Stimulated activated effector memory CD8-positive, alpha-beta T cell treated with anti-CD3 and anti-CD28 coated beads, Interleukin-12 subunit alpha, Interleukin-12 subunit beta, amount 100 ng/mL, for 72 hours (primary cell): ENCODE measurements around the gene WDR46.
A peak's percentile ranks its signal among the peaks of the same experiment; 100 is the strongest.
"Not testable (repeated sequence)": the region's sequence is repeated elsewhere in the genome, so short reads cannot be mapped to it uniquely, and the experiment has no call there.

Source experiments
- ATAC-seq: fragments of 150-1000 bp; cut with Tn5 transposase; 2 replicates; pipeline ENCODE4 v1.10.0; 2021
- DNase-seq, 2 donors: peaks; one replicate each; pipeline ENCODE4 v3.0.0; 2021 to 2022; ENCODE audit warnings: low spot score in 2 of 2
- H3K27ac Mint-ChIP-seq: one replicate; pipeline ENCODE4 v1.8.0; 2022; ENCODE audit warnings: mild to moderate bottlenecking, mixed read lengths
- H3K36me3 Mint-ChIP-seq: one replicate; pipeline ENCODE4 v1.8.0; 2022; ENCODE audit warnings: mild to moderate bottlenecking, mixed read lengths
- H3K4me1 Mint-ChIP-seq: one replicate; pipeline ENCODE4 v1.8.0; 2022; ENCODE audit warnings: mixed read lengths
- H3K4me3 Mint-ChIP-seq: one replicate; pipeline ENCODE4 v1.8.0; 2022; ENCODE audit warnings: mild to moderate bottlenecking, mixed read lengths
- H3K9me3 Mint-ChIP-seq: one replicate; pipeline ENCODE4 v1.8.0; 2022; ENCODE audit warnings: mixed read lengths

WDR46 gene

DNA sequence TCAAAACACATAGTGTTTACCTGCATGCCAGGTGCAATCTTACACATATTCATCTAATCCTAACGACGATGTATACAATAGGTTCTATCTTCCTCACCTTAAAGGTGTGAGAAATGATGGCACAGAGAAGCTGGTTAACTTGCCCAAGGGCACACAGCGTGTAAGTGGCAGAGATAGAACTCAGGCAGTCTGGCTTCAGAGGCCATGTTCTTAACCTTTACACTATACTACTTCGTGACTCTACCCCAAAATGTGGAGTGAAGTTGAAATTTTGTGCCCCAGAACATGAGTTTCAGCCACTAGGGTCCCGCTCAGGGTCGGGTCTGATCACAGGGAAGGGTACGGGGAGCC, 17.9 kb downstream of the WDR46 start:
- H3K27ac Mint-ChIP-seq = peak overlapping the region; percentile 99
- H3K36me3 Mint-ChIP-seq = peaks cover 83% of the 10 kb centered on the region
- H3K4me3 Mint-ChIP-seq = peak overlapping the region; percentile 89
- peaks cover 54% of the 10 kb centered on the region for H3K4me1 Mint-ChIP-seq
- DNase-seq (no peak), ATAC-seq (peak; percentile 7)
- no peaks in the 10 kb centered on the region for H3K9me3 Mint-ChIP-seq

DNA sequence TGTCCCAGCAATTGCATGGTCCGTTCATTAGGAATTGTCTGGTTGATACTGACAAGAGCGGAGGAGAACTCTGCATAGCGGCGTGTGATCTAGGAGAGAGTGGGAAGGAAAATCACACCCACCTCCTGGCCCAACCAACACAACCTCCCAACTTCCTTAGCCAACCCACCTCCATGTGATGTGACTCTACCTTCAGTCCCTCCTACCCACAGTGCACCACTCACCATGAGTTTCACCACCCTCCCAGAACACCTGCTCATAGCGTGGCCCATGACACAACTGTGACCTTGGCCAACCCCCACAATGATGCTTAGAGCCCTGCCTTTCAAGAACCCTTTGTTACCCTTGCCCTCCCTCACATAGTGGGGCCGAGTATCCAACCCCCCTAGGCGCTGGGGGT, 25.0 kb downstream of the WDR46 start:
- H3K36me3 Mint-ChIP-seq = peaks cover 100% of the 10 kb centered on the region

DNA sequence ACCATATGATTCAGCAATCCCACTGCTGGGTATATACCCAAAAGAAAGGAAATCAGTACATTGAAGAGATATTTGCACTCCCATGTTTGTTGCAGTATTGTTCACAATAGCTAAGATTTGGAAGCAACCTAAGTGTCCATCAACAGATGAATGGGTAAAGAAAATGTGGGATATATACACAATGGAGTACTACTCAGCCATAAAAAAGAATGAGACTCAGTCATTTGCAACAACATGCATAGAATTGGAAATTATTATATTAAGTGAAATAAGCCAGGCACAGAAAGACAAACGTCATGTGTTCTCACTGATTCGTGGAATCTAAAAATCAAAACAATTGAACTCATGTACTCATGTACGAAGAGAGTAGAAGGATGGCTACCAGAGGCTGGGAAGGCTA, 26.5 kb downstream of the WDR46 start:
- H3K36me3 Mint-ChIP-seq = peaks cover 100% of the 10 kb centered on the region
- not testable (repeated sequence) for H3K4me1 Mint-ChIP-seq, H3K27ac Mint-ChIP-seq

More for the DNA sequence above, 25.0 kb downstream of the WDR46 start:
- Mint-ChIP-seq H3K4me1 (no peaks in the 10 kb centered on the region), H3K4me3 (no peak overlapping the region), H3K27ac (peak overlapping the region; percentile 67), H3K9me3 (no peaks in the 10 kb centered on the region)
- DNase-seq (no peak), ATAC-seq (peak; percentile 31)

DNA sequence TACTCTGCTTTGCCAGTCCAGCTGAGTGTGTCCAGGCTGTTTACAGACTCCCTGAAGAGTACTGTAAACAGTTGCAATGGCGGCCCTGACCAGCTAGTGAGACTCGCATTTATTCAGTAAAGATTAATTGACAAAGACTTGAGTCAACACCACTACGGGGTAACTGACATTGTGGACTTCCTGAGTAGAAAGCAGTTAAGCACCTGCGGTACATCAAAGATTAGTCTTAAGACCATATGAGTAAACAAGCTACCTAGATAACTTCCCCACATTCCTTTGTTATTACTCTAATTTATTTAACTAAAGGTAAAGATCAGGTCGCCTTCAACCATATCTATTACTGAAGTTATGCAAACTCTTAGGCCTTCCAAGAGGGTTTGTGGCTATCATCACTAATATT, 30.0 kb downstream of the WDR46 start:
- Mint-ChIP-seq H3K4me3 (no peak overlapping the region), H3K36me3 (peaks cover 98% of the 10 kb centered on the region), H3K9me3 (no peaks in the 10 kb centered on the region), H3K4me1 (no peaks in the 10 kb centered on the region), H3K27ac (no peak overlapping the region)
- no peak for ATAC-seq
- DNase-seq = no peak

More for the DNA sequence above, 26.5 kb downstream of the WDR46 start:
- DNase-seq, H3K9me3 Mint-ChIP-seq, H3K4me3 Mint-ChIP-seq, ATAC-seq: not testable (repeated sequence)

DNA sequence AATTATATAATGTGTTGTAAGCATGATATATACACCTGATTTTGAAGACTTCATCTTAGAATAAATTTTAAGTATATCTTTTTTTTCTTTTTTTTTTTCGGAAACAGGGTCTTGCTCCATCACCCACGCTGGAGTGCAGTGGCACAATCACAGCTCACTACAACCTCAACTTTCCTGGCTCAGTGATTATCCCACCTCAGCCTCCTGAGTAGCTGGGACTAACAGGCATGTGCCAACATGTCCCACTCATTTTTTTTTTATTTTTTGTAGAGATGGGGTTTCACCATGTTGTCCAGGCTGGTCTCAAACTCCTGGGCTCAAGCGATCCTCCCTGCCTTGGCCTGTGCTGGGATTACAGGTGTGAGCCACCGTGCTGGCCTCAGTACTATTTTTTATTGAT, 34.4 kb downstream of the WDR46 start:
- ATAC-seq (no peak), DNase-seq (no peak)
- peaks cover 31% of the 10 kb centered on the region for H3K4me1 Mint-ChIP-seq
- H3K9me3 Mint-ChIP-seq = no peaks in the 10 kb centered on the region
- no peak overlapping the region for H3K4me3 Mint-ChIP-seq
- H3K27ac Mint-ChIP-seq = no peak overlapping the region
- peaks cover 93% of the 10 kb centered on the region for H3K36me3 Mint-ChIP-seq

DNA sequence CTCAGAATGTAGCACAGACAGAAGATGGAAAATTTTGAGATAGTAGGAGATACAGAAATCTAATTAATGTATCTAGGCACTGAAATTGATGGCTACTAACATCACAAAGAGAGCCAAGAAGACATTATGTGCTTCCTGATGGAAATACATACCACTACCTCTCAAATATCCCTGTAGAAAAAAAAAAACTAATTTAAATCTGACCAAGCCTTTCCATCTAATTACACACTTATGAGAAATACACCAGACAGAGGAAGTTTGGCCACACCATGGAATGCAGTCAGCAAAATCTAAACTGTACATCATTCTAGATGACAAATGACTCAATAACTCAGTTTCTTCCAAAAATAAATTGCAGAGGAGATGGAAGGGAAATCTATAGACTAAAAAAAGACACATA, 36.3 kb downstream of the WDR46 start:
- Mint-ChIP-seq H3K36me3 (peaks cover 86% of the 10 kb centered on the region), H3K27ac (peak overlapping the region; percentile 96), H3K4me3 (no peak overlapping the region), H3K4me1 (peaks cover 47% of the 10 kb centered on the region), H3K9me3 (no peaks in the 10 kb centered on the region)
- DNase-seq (no peak), ATAC-seq (no peak)

DNA sequence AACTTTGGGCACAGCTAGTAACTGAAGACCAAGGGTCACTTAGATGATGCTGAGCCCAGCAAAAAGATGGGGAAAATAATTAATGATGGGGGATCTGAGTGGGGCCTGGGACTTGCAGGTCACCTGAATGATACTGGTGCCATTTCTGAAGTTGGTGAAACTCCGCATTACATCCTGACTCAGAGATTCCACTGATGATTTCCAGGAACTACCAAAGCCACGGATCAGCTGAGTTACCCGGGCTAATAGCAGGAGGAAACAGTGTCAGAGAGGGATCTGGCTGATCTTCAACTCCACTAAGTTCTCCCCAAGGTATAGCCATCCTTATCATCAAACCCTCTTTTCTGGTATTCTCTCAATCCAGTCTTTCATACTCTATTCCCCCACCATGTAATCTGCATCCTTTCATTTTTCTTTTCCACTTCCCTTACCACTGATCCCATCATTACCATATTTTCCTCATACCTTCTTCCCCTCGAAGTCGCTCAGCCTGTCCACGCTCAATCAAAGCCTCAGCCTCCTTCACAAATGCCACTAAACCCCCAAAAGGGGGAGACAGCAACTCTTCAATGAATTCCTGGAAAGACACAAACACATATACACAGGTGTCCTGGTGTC, 37.5 kb downstream of the WDR46 start:
- peak overlapping the region; percentile 96 for H3K27ac Mint-ChIP-seq
- peaks cover 48% of the 10 kb centered on the region for H3K4me1 Mint-ChIP-seq
- ATAC-seq (no peak), DNase-seq (no peak)
- no peaks in the 10 kb centered on the region for H3K9me3 Mint-ChIP-seq
- H3K36me3 Mint-ChIP-seq = peaks cover 75% of the 10 kb centered on the region
- H3K4me3 Mint-ChIP-seq = peak overlapping the region; percentile 91

DNA sequence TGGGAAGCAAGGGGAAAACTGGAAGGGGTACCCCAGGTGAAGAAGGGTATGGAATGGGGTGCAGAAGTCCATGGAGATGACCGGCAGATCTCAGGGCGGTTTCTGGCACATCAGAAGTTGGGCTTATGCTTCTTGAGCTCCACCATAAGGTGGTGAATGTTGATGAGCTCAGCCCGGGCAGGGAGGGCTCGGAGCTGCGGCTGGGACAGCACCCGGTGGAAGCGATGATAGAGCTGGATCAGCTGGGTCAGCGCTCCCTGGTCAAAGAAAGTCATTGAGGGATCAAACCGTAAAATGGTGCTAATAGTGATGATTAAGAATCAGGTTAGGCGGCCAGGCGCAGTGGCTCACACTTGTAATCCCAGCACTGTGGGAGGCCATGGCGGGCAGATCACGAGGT, 38.3 kb downstream of the WDR46 start:
- Mint-ChIP-seq H3K4me3 (peak overlapping the region; percentile 91), H3K36me3 (peaks cover 67% of the 10 kb centered on the region), H3K27ac (peak overlapping the region; percentile 96), H3K9me3 (no peaks in the 10 kb centered on the region), H3K4me1 (peaks cover 48% of the 10 kb centered on the region)
- ATAC-seq (no peak), DNase-seq (no peak)

DNA sequence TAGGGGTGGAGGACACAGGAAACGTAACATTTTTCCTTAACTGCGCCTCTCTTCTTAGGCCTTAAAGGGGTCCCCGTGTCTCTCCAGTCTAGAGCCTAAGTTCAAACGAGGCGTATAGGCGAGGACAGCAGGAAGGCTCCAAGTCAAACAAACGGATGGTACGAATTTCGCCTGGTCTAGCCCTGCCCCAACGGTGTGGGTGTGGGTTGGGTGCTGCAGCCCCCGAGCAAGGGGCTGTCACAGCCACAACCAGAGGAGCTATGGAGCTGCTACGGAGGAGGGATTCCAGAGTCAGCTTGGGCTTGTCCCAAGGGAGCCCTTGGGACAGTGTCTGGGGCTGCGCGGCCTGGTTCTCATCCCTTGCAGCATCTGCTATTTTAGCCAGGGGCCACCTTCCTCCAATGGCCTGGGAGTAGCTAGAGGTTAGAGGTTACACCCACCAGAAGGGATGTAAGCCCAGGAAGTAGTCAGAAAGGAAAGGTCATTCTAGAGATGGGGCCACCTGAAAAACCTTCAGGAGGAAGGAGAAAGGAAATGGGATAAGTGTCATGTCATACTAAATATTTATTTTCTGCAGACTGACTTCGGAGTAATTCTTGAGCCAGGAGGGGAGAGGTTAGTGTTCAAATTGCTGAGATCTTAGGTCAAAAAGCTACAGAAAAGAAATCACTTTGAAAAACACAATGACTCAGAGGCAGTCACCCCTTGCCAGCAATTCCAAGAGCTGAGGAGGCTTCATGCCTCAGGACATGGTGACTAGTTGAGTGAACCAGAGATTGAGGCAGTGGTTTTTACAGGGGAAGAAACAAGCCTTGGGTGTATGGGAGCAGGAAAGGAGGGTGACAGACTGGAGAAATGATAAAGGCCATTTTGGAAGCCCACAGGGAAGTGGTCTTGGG, 39.1 kb downstream of the WDR46 start:
- H3K4me1 Mint-ChIP-seq = peaks cover 48% of the 10 kb centered on the region
- H3K4me3 Mint-ChIP-seq = peak overlapping the region; percentile 91
- ATAC-seq (no peak), DNase-seq (peak in 1 of 2 donors; percentile 55)
- H3K9me3 Mint-ChIP-seq = no peaks in the 10 kb centered on the region
- H3K27ac Mint-ChIP-seq = peak overlapping the region; percentile 96
- H3K36me3 Mint-ChIP-seq = peaks cover 59% of the 10 kb centered on the region

DNA sequence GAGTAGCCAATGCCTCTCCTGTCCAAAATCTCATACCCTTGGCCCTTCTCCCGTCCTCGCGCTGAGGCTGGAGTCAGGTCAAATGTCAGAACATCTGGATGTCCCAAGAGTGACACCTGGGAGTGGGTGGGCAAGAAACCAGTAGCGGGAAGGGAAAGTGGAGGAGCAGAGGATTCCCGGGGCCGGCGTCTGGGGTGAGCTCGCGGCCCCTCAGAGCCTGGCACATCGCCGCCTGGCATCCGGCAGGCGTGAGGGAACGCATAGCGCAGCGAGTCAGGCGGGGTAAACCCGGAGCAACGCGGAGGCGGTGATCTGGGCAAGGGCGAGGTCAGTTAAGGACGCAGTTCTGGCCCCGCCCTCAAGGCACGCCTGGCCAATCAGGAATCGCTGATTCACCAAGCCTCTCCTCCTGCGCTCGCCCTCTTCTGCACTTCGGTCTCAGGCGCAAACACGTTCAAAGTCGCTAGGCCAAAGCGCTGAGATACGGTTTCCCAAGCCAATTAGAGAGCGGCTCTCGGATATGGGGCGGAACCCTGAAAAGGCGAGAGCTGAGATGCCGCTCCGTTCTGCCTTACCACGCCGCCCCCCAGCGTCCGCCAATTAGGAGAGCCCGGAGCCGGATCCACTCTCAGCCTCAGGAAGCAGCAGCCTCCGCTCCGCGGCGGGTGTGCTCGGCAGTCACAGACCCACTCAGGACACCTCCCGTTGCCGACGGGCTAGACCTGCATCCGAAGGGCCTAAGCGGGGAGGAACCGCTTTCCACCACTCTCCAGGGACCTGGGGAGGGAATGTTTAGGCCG, 39.9 kb downstream of the WDR46 start:
- Mint-ChIP-seq H3K36me3 (peaks cover 51% of the 10 kb centered on the region), H3K27ac (peak overlapping the region; percentile 96), H3K9me3 (no peaks in the 10 kb centered on the region), H3K4me1 (peaks cover 48% of the 10 kb centered on the region), H3K4me3 (peak overlapping the region; percentile 91)
- DNase-seq (peak; percentile 84 to 97), ATAC-seq (peak; percentile 94)

DNA sequence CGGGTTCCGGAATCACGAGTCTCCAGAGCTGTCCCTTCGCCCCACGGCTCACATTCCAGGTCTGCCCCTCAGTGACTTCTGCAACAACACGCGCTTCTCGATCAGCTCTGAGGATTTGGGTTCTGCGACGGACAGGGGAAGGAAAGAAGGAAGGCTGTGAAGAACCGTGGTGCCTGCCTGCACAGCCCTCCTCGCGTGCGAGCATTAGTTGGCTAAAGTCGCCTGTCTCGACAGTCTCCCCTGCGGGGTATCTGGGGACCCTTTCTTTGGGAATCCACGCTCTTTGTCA, 40.5 kb downstream of the WDR46 start:
- H3K27ac Mint-ChIP-seq = peak overlapping the region; percentile 96
- peak overlapping the region; percentile 91 for H3K4me3 Mint-ChIP-seq
- peaks cover 48% of the 10 kb centered on the region for H3K4me1 Mint-ChIP-seq
- H3K36me3 Mint-ChIP-seq = peaks cover 51% of the 10 kb centered on the region
- ATAC-seq (peak; percentile 41), DNase-seq (no peak)
- H3K9me3 Mint-ChIP-seq = no peaks in the 10 kb centered on the region

DNA sequence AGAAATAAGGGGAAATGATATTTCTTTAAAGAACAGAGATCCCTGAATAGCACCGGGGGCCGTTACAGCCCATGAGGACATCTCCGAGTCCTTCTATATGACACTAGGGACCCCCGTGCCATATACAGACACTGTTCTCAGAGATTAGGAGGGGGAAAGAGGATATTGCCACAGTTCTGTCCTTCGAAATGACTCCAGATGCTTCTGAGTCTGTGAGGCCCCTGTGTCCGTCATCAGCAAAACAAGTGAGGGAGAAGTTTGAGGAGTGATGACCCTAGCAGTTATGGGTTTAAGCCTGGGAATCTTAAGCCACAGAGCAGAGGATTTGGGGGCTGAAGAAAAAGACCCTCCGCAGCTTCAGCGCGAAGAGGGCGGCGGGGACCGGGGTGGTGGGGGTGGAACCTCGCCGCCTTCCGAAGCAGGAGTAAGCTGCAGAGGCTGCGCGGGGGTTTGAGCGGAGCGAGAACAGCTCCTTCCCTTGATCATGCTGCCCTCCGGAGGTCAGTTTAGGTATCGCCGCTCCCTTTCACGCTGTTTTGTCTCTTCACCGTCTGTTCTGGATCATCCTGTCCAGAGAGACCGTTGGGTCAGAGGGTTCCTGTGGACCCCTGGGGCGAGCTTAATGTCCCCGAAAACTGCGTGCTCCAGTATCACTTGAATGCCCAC, 40.9 kb downstream of the WDR46 start:
- no peaks in the 10 kb centered on the region for H3K9me3 Mint-ChIP-seq
- H3K36me3 Mint-ChIP-seq = peaks cover 46% of the 10 kb centered on the region
- H3K4me1 Mint-ChIP-seq = peaks cover 47% of the 10 kb centered on the region
- peak overlapping the region; percentile 91 for H3K4me3 Mint-ChIP-seq
- H3K27ac Mint-ChIP-seq = peak overlapping the region; percentile 96
- ATAC-seq (peak; percentile 57), DNase-seq (peak; percentile 94 to 98)

DNA sequence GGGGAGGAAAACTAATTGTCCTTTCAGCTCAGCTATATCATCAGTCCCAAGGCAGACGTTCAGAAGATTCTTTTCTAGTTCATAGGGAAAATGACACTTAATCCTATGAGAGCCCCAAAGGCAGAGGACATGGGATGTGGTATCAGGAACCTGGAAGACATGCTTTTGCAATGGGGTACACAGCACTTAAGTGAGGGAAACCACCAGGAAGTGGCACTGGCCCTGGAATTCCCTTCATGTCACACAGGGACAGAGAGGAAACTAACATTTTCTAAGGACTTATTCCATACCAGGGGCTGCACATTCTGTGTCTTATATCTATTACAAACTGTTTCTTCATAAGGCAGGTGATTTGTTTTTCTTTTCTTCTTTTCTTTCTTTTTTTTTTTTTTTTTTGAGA, 45.6 kb downstream of the WDR46 start:
- no peaks in the 10 kb centered on the region for H3K9me3 Mint-ChIP-seq
- H3K27ac Mint-ChIP-seq = no peak overlapping the region
- H3K4me3 Mint-ChIP-seq = no peak overlapping the region
- DNase-seq (no peak), ATAC-seq (no peak)
- H3K36me3 Mint-ChIP-seq = peaks cover 3% of the 10 kb centered on the region
- peaks cover 25% of the 10 kb centered on the region for H3K4me1 Mint-ChIP-seq

DNA sequence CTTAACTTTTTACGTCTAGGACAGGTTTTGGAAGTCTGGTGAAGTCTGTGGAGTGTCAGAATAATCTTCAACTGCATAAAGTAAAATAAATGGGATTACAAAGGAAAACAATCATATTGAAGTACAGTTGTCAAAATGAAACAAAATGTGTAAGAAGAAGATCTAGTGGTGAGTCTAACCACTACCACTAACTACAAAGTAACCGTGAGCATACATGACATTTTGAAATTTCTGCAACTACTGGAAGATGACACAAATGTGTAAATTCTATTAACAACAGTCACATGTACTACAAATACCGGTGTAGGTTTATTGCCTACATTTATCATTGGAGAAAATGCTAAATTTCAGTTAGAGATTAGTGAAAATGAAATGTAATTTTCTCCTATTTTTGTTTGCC, 47.1 kb downstream of the WDR46 start:
- H3K4me3 Mint-ChIP-seq = peak overlapping the region; percentile 42
- no peaks in the 10 kb centered on the region for H3K9me3 Mint-ChIP-seq
- no peak overlapping the region for H3K27ac Mint-ChIP-seq
- DNase-seq (no peak), ATAC-seq (peak; percentile 96)
- H3K36me3 Mint-ChIP-seq = no peaks in the 10 kb centered on the region
- H3K4me1 Mint-ChIP-seq = peaks cover 17% of the 10 kb centered on the region

DNA sequence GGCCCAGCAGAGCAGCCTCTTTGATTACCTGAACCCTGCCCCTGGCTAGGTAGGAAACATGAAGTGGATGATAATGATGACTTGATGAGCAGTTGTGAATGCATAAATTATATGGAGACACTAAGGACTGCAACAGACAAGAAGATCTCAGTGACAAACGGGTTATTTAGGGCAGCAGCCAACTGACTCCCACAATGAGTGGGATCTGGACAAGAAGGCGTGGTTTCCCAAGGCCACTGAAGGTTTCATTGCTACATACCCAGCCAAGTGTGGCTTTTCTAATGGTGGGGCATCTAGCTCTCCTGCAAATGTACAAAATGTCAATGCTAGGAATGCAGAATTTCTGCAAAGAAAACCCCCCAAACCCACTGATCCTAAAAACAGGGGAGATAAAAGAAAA, 51.3 kb downstream of the WDR46 start:
- Mint-ChIP-seq H3K36me3 (no peaks in the 10 kb centered on the region), H3K9me3 (no peaks in the 10 kb centered on the region), H3K27ac (no peak overlapping the region), H3K4me3 (no peak overlapping the region), H3K4me1 (peaks cover 17% of the 10 kb centered on the region)
- ATAC-seq (no peak), DNase-seq (no peak)
